HuH-7.5 (cell line): ENCODE data around the gene PLCB1.
"Not testable (repeated sequence)": the region's sequence is repeated elsewhere in the genome, so short reads cannot be mapped to it uniquely, and the experiment has no call there.

Experiments used
- DNase-seq: peaks from one replicate; pipeline ENCODE4 v3.0.0; 2011; ENCODE audit warnings: low spot score

The PLCB1 gene

GRCh38 chr20:8406391-8406790, 274.3 kb downstream of the PLCB1 start:
- DNase-seq, result no peak

GRCh38 chr20:8408587-8409307, 276.7 kb downstream of the PLCB1 start:
- no peak for DNase-seq

- no peak for DNase-seq
Observed at GRCh38 chr20:8413691-8414090, 281.6 kb downstream of the PLCB1 start.

GRCh38 chr20:8414586-8415274, 282.7 kb downstream of the PLCB1 start:
- DNase-seq, result no peak

- no peak for DNase-seq
Observed at GRCh38 chr20:8421981-8422380, 289.9 kb downstream of the PLCB1 start.

- no peak for DNase-seq
Observed at GRCh38 chr20:8423482-8423881, 291.4 kb downstream of the PLCB1 start.

- DNase-seq, result no peak
Observed at GRCh38 chr20:8424010-8424409, 291.9 kb downstream of the PLCB1 start.

- DNase-seq, result no peak
Observed at GRCh38 chr20:8425016-8425415, 292.9 kb downstream of the PLCB1 start.

GRCh38 chr20:8425802-8426201, 293.7 kb downstream of the PLCB1 start:
- no peak for DNase-seq

GRCh38 chr20:8427419-8428040, 295.5 kb downstream of the PLCB1 start:
- no peak for DNase-seq

GRCh38 chr20:8428988-8429387, 296.9 kb downstream of the PLCB1 start:
- DNase-seq, result no peak

GRCh38 chr20:8431538-8432434, 299.7 kb downstream of the PLCB1 start:
- no peak for DNase-seq

- no peak for DNase-seq
Observed at GRCh38 chr20:8432435-8433148, 300.5 kb downstream of the PLCB1 start.

GRCh38 chr20:8433291-8433690, 301.2 kb downstream of the PLCB1 start:
- no peak for DNase-seq

GRCh38 chr20:8434326-8434876, 302.3 kb downstream of the PLCB1 start:
- DNase-seq, result no peak

GRCh38 chr20:8435285-8436035, 303.4 kb downstream of the PLCB1 start:
- DNase-seq, result no peak

- DNase-seq, result not testable (repeated sequence)
Observed at GRCh38 chr20:8436938-8437337, 304.9 kb downstream of the PLCB1 start.

GRCh38 chr20:8438748-8439147, 306.7 kb downstream of the PLCB1 start:
- no peak for DNase-seq

- DNase-seq, result no peak
Observed at GRCh38 chr20:8443464-8444072, 311.5 kb downstream of the PLCB1 start.
